Brain microvascular endothelial cell (primary cell): Measurements from ENCODE around the gene HIF3A.
"Not testable (repeated sequence)": the region's sequence is repeated elsewhere in the genome, so short reads cannot be mapped to it uniquely, and the experiment has no call there.

ENCODE experiments used
- DNase-seq: peaks from one replicate; pipeline ENCODE4 v3.0.0-alpha.2; 2020
- H3K27ac ChIP-seq: fragments of 250-450 bp; sonication (Bioruptor Pico); 2 replicates; pipeline ENCODE4 v1.5.1; 2020; ENCODE audit warnings: mild to moderate bottlenecking, moderate library complexity
- H3K27me3 ChIP-seq: fragments of 250-450 bp; sonication (Bioruptor Pico); replicated peaks from 2 replicates; pipeline ENCODE4 v1.5.1; 2020; ENCODE audit warnings: mild to moderate bottlenecking
- H3K36me3 ChIP-seq: fragments of 250-450 bp; sonication (Bioruptor Pico); replicated peaks from 2 replicates; pipeline ENCODE4 v1.5.1; 2020; ENCODE audit warnings: mild to moderate bottlenecking
- H3K4me3 ChIP-seq: 2 replicates; pipeline ENCODE4 v1.5.1; 2011; ENCODE audit warnings: low read depth, mild to moderate bottlenecking, control low read depth, low read length, moderate library complexity
- CTCF ChIP-seq: IDR thresholded peaks from 2 replicates; pipeline ENCODE4 v1.5.1; 2011; ENCODE audit warnings: low read depth, mild to moderate bottlenecking, moderate library complexity, low read length, control low read depth, inconsistent platforms; ENCODE audit errors: missing control alignments
- in situ Hi-C: cut with HindIII; loops from 2 replicates; pipeline ENCODE4 v1.10.0; 2017; ENCODE audit warnings: low sequenced_read_pairs, low pct_ligation_motif_present

HIF3A gene

DNA sequence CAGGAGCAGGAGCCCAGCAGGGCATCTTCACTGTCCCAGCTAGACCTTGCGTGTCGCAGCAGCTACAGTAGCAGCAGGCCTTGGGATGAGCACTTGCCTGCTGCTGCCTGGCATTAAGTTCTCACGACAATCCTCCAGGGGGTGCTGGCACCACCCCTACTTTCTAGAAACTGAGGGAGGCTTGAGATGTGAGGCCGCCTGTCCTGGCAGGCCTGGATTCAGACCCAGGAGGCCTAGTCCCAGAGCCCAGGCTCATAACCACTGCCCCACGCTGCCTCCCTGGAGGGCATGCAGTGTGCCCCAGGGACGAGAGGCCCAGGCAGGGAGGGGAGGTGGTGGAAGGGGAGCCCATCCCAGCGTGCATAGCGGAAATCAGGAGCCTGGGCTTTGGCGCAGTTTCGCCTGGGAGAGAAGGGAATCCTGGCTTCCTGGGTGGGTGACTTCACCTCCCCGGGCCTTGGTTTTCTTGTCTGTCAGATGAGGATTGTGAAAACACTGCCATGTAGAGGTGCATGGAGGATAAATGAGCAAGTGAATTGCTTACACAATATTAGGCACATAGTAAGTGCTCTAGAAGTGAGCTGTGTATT is 76.2 kb downstream of the HIF3A start:
- no peak overlapping the region for H3K4me3 ChIP-seq
- in situ Hi-C loops: no loop called here
- DNase-seq: peak; percentile 18
- H3K36me3 ChIP-seq: peaks cover 15% of the 10 kb centered on the region
- peak overlapping the region; percentile 80 for H3K27ac ChIP-seq
- H3K27me3 ChIP-seq: no peaks in the 10 kb centered on the region
- peak; percentile 69 for TF ChIP-seq CTCF

- peak overlapping the region; percentile 80 for H3K27ac ChIP-seq
- in situ Hi-C loops: no loop called here
- TF ChIP-seq CTCF: peak; percentile 2
- H3K27me3 ChIP-seq: no peaks in the 10 kb centered on the region
- peak; percentile 68 for DNase-seq
- peaks cover 15% of the 10 kb centered on the region for H3K36me3 ChIP-seq
- no peak overlapping the region for H3K4me3 ChIP-seq
Measured at GRCh38 chr19:46373491-46374359, 76.9 kb downstream of the HIF3A start.

DNA sequence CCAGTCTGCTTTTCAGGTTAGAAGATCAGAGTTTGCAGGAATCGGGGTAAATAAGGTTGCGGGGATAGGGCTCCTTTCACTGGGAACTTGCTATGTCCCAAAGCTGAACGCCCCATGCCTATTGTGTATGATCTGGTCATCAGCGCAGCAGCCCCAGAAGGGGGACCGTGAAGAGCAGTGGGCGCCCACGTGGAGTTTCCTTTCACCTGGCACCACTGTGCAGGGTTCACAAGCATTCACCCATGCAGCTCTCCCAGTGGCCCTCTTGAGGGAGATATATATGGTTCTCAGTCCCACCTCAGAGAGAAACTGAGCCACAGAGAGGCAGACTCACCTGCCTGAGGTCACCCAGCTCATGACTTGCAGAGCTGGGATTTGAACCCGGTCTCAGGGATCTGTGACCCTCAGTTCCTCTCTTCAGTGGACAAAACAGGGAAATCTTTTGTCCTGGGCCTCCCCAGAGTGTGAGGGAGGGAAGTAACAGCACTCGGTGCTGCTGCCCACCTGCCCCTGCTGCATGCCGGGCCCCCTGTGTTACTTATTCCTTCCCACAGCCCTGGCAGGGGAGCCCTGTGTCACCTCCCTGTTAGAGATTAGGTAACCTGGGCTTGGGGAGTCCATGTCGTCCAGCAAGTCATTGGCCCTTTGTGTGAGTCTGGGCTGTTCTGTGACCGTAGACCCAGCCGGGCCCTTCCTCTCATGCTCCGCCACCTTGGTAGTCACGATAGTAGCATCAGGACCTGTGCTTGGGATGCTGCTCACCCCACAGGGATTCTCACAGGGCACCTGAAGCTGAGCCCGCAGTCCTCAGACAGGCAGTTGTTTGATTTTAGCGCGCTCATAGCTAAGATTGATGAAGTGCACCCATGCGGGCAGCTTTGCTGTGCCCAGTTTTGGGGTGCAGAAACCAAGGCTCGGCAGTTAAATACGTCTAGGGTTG is 78.0 kb downstream of the HIF3A start:
- no peak for TF ChIP-seq CTCF
- Histone ChIP-seq H3K36me3 (peaks cover 19% of the 10 kb centered on the region), H3K27ac (no peak overlapping the region), H3K4me3 (no peak overlapping the region), H3K27me3 (no peaks in the 10 kb centered on the region)
- in situ Hi-C loops: no loop called here
- no peak for DNase-seq

GRCh38 chr19:46375476-46376067 is 78.7 kb downstream of the HIF3A start:
- DNase-seq, H3K27ac ChIP-seq, H3K27me3 ChIP-seq, H3K4me3 ChIP-seq, in situ Hi-C loops: not testable (repeated sequence)
- peaks cover 23% of the 10 kb centered on the region for H3K36me3 ChIP-seq

GRCh38 chr19:46376241-46377153 is 79.7 kb downstream of the HIF3A start:
- Histone ChIP-seq H3K27me3 (no peaks in the 10 kb centered on the region), H3K4me3 (no peak overlapping the region), H3K27ac (no peak overlapping the region), H3K36me3 (peaks cover 23% of the 10 kb centered on the region)
- in situ Hi-C loops: no loop called here
- DNase-seq: no peak
- TF ChIP-seq CTCF: no peak
